Activated CD8-positive, alpha-beta T cell treated with anti-CD3 and anti-CD28 coated beads, Interleukin-2, amount 10 ng/mL, durations not matched to agents 7 days and 5 days (primary cell): Measurements from ENCODE around the gene DHODH. TPM values are rescaled to one million over a fixed set of nuclear protein-coding genes. Genes with fewer than 3 reads are reported as not detected.

Source experiments
- ATAC-seq: fragments of 150-1000 bp; cut with Tn5 transposase; one replicate; pipeline ENCODE4 v1.10.0; 2021; ENCODE audit warnings: moderate library complexity
- CTCF ChIA-PET: fragments of 350-600 bp; sonication (Branson Sonifier 250); formaldehyde crosslinking; loops from one replicate; lab custom pipeline; 2021; ENCODE audit warnings: antibody characterized with exemption; lab: Charles Lee
- POLR2A ChIA-PET: fragments of 350-600 bp; sonication (Branson Sonifier 250); formaldehyde crosslinking; loops from one replicate; lab custom pipeline; 2021; ENCODE audit warnings: antibody characterized with exemption; lab: Charles Lee
- DNase-seq: peaks from one replicate; pipeline ENCODE4 v3.0.0-alpha.2; 2020
- H3K27ac Mint-ChIP-seq: one replicate; pipeline ENCODE4 v1.8.0; 2021; ENCODE audit warnings: mild to moderate bottlenecking, mixed read lengths
- H3K27me3 Mint-ChIP-seq: one replicate; pipeline ENCODE4 v1.8.0; 2021; ENCODE audit warnings: low read depth, mixed read lengths
- H3K36me3 Mint-ChIP-seq: one replicate; pipeline ENCODE4 v1.8.0; 2021; ENCODE audit warnings: low read depth, mixed read lengths
- H3K4me1 Mint-ChIP-seq: one replicate; pipeline ENCODE4 v1.8.0; 2021; ENCODE audit warnings: low read depth, mixed read lengths
- H3K4me3 Mint-ChIP-seq: one replicate; pipeline ENCODE4 v1.8.0; 2021; ENCODE audit warnings: mild to moderate bottlenecking, mixed read lengths
- H3K9me3 Mint-ChIP-seq: one replicate; pipeline ENCODE4 v1.8.0; 2022; ENCODE audit warnings: mixed read lengths; ENCODE audit not compliant: insufficient read depth
- total RNA-seq, 2 experiments: library from RNA; stranded (reverse); gene quantifications; one replicate each; pipeline ENCODE4 v1.2.3, GENCODE V29; 2021

DHODH gene
- total RNA-seq, 2 experiments from 2014 or later: 14.7 to 18.3 TPM

DNA sequence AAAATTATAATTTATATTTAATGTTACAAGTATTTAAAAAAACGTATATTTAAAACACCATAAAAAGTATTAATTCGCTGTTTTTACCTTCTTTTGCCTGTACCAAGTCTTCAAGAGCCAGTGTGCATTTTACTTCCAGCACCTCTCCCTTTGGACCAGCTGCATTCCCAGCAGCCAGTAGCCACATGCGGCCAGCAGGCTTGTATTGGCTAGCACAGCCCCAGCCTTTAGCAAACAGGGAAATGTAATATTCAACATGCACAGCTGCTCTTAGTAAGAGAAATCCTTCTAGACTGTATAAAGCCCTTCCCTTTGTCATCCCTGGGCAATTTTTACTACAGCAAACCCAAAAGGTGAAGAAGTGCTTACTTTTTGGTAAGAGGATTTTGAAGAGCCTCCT lies 6.6 kb downstream of the DHODH start:
- CTCF ChIA-PET: no interaction called here

DNA sequence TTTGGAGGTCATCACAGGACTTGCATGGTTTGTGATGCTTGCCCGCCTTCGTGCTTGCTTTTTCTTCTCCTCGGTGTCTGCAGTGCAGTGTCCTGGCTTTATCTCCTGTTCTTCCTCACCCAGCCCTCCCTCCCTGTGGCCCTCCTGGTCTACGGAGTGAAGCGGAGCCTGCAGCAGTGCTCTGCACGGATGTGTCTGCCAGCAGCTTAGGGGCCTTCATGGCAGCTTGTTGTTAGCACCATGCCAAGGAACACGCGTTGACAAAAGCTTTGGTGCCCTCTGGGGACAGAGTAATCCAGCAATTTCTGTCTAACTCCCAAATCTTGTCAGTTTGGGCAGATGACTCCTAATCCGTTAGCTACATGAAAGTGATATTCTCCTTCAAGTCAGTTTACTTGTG lies 9.9 kb downstream of the DHODH start:
- H3K9me3 Mint-ChIP-seq: no peaks in the 10 kb centered on the region
- ATAC-seq (no peak), DNase-seq (no peak)
- no peaks in the 10 kb centered on the region for H3K27me3 Mint-ChIP-seq
- POLR2A ChIA-PET: interaction anchor here (0.5 kb wide), 1 partner anchor 12 kb away, joined by 4 read pairs; no protein-coding TSS in a partner anchor
- H3K36me3 Mint-ChIP-seq: peaks cover 26% of the 10 kb centered on the region
- CTCF ChIA-PET: no interaction called here
- H3K4me3 Mint-ChIP-seq: no peak overlapping the region
- no peak overlapping the region for H3K27ac Mint-ChIP-seq
- H3K4me1 Mint-ChIP-seq: peaks cover 3% of the 10 kb centered on the region

More for the DNA sequence above, 6.6 kb downstream of the DHODH start:
- H3K27ac Mint-ChIP-seq: no peak overlapping the region
- peaks cover 18% of the 10 kb centered on the region for H3K36me3 Mint-ChIP-seq
- POLR2A ChIA-PET: no interaction called here
- H3K4me3 Mint-ChIP-seq: no peak overlapping the region
- H3K4me1 Mint-ChIP-seq: peaks cover 25% of the 10 kb centered on the region
- H3K27me3 Mint-ChIP-seq: no peaks in the 10 kb centered on the region
- no peak for DNase-seq
- ATAC-seq: no peak
- H3K9me3 Mint-ChIP-seq: no peaks in the 10 kb centered on the region

DNA sequence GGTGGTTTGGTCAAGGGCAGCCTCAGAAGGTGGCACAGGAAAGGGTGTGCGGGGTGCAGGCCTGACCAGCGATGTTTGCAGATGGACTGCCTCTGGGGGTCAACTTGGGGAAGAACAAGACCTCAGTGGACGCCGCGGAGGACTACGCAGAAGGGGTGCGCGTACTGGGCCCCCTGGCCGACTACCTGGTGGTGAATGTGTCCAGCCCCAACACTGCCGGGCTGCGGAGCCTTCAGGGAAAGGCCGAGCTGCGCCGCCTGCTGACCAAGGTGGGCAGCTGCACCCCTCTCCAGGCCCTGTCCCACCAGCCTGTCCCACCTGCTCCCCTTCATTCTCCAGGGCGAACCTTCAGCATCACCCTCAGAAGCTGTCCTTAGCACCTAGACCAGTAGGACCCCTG lies 12.5 kb downstream of the DHODH start:
- Mint-ChIP-seq H3K27ac (no peak overlapping the region), H3K36me3 (peaks cover 33% of the 10 kb centered on the region), H3K9me3 (no peaks in the 10 kb centered on the region), H3K4me1 (no peaks in the 10 kb centered on the region), H3K4me3 (no peak overlapping the region), H3K27me3 (no peaks in the 10 kb centered on the region)
- ATAC-seq (no peak), DNase-seq (no peak)
- ChIA-PET CTCF (no interaction called here), POLR2A (no interaction called here)

DNA sequence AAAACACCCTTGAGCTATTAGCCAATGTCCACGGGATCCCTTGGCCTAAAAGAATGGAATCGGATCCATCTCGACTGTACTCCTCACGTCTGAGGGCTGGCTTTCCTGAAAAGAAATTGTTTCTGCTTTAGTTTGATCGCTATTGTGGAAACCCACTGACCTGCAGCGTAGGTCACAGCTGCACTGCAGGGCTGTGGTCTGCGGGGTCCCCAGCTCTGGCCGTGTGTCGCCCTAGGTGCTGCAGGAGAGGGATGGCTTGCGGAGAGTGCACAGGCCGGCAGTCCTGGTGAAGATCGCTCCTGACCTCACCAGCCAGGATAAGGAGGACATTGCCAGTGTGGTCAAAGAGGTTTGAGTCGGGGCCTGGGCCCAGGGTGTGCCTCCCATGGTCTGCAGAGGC lies 13.6 kb downstream of the DHODH start:
- Mint-ChIP-seq H3K4me3 (no peak overlapping the region), H3K4me1 (no peaks in the 10 kb centered on the region), H3K27me3 (no peaks in the 10 kb centered on the region), H3K27ac (no peak overlapping the region), H3K9me3 (no peaks in the 10 kb centered on the region), H3K36me3 (peaks cover 33% of the 10 kb centered on the region)
- DNase-seq (no peak), ATAC-seq (no peak)
- CTCF ChIA-PET: no interaction called here
- POLR2A ChIA-PET: no interaction called here

DNA sequence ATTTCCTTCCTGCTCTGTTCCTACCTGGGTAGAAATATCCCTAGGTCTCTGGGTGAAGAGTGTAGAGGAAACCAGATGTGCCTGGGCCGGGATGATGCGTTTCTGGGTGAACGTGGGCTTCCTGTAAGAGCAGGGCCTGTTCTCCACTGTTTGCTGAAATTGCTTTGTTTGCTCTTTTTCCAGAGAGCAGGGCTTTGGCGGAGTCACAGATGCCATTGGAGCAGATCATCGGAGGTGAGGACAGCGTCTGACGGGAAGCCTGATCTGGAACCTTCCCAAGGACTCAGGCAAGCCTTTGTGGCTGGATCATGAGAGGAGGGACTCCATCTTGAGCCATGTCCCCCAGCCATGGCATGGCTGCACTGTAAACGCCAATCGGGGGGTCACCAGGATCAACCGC lies 15.4 kb downstream of the DHODH start:
- ChIA-PET CTCF (no interaction called here), POLR2A (no interaction called here)
- no peak overlapping the region for H3K4me3 Mint-ChIP-seq
- ATAC-seq: no peak
- H3K36me3 Mint-ChIP-seq: peaks cover 34% of the 10 kb centered on the region
- no peaks in the 10 kb centered on the region for H3K4me1 Mint-ChIP-seq
- no peaks in the 10 kb centered on the region for H3K27me3 Mint-ChIP-seq
- DNase-seq: no peak
- H3K9me3 Mint-ChIP-seq: no peaks in the 10 kb centered on the region
- no peak overlapping the region for H3K27ac Mint-ChIP-seq

DNA sequence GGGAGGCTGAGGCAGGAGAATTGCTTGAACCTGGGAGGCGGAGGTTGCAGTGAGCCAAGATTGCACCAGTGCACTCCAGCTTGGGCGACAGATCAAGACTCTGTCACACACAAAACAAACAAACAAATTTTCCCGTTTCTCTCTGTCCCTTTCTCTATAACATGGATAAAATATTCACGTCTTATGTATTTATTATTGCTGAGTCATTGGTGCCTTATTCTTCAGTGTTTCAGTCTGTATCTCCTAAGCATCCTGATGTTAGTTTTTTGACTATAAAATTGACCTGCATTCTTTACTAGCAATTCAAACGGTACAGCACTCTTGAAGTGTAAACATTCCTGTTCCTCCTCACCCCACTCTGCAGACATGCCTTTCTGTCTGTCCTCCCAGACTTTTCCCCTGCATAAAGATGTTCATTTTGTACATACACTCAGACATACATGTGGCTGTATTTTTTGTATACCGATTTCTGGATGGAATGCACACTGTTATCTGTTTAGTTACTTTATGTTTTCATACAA lies 16.4 kb downstream of the DHODH start:
- POLR2A ChIA-PET: no interaction called here
- H3K36me3 Mint-ChIP-seq: peaks cover 32% of the 10 kb centered on the region
- DNase-seq (no peak), ATAC-seq (no peak)
- no peaks in the 10 kb centered on the region for H3K4me1 Mint-ChIP-seq
- no peak overlapping the region for H3K4me3 Mint-ChIP-seq
- CTCF ChIA-PET: no interaction called here
- no peaks in the 10 kb centered on the region for H3K9me3 Mint-ChIP-seq
- H3K27ac Mint-ChIP-seq: no peak overlapping the region
- H3K27me3 Mint-ChIP-seq: no peaks in the 10 kb centered on the region

DNA sequence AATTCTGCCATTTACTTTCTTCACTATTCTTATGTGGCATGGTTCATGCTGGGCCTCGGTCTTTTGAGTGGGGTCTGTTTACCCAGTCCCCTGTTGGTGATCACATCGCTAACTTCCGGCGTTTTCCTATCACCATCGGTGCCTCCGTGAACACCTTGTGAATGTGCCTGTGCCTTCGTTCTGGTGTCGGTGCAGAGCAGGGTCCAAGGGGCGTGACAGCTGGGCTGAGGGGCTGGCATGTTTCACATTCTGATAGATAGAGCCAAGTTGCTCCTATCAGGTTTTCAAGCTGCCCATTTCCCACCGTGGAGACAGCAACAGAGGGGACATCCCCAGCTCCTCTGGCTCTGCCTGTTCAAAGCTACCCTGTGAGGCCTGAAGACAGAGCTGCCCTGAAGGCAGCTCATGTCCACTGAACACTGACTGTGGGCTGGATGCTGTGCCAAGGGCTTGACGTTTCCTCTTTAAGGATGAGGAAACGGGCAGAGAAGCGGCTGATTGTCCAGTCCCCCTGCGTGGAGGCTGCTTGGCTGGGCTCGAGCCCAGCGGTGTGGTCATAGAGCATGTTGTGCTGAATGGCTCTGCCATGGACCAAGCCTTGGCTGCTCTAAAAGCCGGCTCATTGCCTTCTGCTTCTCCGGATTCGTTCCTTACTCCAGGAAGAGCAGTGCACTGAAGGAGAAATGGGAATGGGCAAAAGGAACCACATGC lies 17.0 kb downstream of the DHODH start:
- Mint-ChIP-seq H3K4me3 (no peak overlapping the region), H3K4me1 (no peaks in the 10 kb centered on the region), H3K36me3 (peaks cover 32% of the 10 kb centered on the region), H3K9me3 (no peaks in the 10 kb centered on the region), H3K27ac (no peak overlapping the region), H3K27me3 (no peaks in the 10 kb centered on the region)
- DNase-seq: no peak
- ChIA-PET CTCF (no interaction called here), POLR2A (no interaction called here)
- no peak for ATAC-seq

DNA sequence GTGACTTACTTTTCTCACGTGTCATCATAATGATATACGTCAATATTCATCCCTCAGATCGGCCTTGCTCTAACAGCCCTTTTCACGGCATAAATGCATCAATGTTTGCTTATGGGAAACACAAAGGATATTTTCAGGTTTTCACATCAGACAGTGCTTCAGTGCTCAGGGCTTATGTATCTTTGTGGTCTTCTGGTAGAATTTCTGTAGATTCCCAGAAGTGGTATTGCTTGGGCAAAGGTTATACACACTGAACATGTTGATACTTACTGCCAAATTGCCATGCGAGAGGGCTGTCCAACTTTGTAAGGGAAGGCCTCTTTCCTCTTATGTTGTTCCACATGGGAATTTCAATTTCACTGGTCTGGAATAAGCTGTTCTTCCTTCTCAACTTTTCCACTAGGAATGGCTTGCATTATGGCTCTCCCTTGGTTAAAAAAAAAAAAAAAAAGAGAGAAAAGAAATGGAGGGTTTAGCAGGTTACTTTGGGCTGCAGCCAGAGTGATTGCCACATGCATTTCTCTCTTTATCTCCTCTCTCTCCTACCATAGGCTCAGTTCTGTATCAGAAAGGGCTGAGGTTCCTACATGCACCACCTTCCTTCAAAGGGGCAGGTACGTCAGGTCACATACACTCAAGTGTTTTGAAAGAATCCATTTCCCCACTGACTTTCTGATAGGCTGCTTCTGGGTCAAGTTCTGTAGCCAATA lies 19.3 kb downstream of the DHODH start:
- Mint-ChIP-seq H3K4me1 (no peaks in the 10 kb centered on the region), H3K27ac (no peak overlapping the region), H3K4me3 (no peak overlapping the region), H3K27me3 (no peaks in the 10 kb centered on the region), H3K36me3 (peaks cover 29% of the 10 kb centered on the region), H3K9me3 (no peaks in the 10 kb centered on the region)
- DNase-seq: no peak
- ChIA-PET POLR2A (interaction anchor here (1.1 kb wide), 1 partner anchor 66 kb away, joined by 5 read pairs; the partner anchor contains the start of genes DHX38 and TXNL4B), CTCF (no interaction called here)
- no peak for ATAC-seq

DNA sequence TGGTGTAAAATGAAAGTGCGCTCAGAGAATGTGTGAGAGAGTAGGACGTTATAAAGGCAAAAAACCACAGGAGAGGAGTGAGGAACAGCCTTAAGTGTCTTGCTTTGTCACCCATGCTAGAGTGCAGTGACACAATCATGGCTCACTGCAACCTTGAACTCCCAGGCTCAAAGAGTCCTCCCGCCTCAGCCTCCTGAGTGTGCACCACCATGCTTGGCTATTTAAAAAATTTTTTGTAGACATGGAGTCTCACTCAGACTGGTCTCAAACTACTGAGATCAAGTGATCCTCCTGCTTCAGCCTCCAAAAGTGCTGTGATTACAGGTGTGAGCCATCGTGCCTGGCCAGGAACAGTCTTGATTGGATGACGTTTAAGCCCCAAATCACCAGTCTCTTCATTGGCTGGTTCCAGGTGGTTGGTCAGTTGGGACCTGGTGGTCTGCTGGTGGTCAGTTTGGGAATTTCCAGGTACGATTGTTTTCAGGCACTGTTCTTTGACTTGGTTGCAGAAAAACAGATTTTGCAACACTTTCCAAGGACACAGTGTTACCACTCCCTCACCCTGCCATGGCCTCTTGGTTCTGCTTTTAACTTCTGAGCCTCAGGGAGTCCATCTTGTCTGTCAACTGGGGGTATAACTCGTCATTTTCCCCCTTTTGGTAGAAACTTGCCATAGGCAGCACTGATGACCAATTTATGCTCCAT lies 21.2 kb downstream of the DHODH start:
- ChIA-PET POLR2A (no interaction called here), CTCF (no interaction called here)
- peaks cover 18% of the 10 kb centered on the region for H3K36me3 Mint-ChIP-seq
- H3K4me1 Mint-ChIP-seq: no peaks in the 10 kb centered on the region
- ATAC-seq: no peak
- no peaks in the 10 kb centered on the region for H3K27me3 Mint-ChIP-seq
- no peak overlapping the region for H3K4me3 Mint-ChIP-seq
- no peak overlapping the region for H3K27ac Mint-ChIP-seq
- DNase-seq: no peak
- H3K9me3 Mint-ChIP-seq: no peaks in the 10 kb centered on the region

DNA sequence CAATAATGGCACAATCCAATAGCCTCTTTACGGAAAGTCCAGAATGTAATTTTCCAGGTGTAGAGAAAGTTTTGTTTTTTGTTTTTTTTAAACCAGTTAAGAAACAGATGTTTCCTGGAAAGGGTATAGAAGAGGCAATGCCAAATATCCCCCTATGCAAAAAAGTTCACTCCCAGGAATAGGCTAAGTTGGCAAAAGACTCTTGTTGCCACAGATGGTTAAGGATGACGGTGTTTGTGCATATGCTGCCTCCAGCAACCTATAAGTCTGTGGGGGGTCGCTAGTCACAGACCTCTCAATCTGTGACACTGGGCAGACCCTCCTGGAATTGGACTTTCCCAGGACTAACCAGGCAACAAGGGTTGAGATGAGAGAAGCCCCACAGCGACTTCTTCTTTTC lies 24.9 kb downstream of the DHODH start:
- ChIA-PET CTCF (no interaction called here), POLR2A (no interaction called here)
- Mint-ChIP-seq H3K4me1 (no peaks in the 10 kb centered on the region), H3K4me3 (no peak overlapping the region), H3K9me3 (no peaks in the 10 kb centered on the region), H3K27me3 (no peaks in the 10 kb centered on the region), H3K27ac (no peak overlapping the region), H3K36me3 (peaks cover 4% of the 10 kb centered on the region)
- DNase-seq (no peak), ATAC-seq (no peak)

DNA sequence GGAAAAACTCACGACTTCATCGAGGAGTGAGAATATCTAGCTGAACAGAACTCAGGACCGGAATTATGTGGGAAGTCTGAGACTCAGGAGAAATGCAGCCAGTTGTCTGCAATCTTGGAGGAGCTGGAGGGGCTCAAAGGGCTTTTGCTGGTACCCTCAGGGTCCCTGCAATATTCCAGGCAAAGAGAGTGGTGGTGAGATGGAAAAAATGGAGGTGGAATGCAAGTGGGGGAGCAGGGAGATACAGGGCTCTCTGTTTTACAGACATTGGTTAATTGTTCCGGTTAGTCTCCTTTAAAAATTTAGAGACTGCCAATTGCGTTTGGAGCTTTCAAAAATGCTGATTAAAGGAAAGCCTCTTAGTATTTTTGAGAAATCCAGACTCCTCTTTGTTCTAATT lies 27.6 kb downstream of the DHODH start:
- Mint-ChIP-seq H3K27ac (no peak overlapping the region), H3K4me3 (no peak overlapping the region), H3K4me1 (no peaks in the 10 kb centered on the region), H3K36me3 (no peaks in the 10 kb centered on the region), H3K27me3 (no peaks in the 10 kb centered on the region), H3K9me3 (no peaks in the 10 kb centered on the region)
- POLR2A ChIA-PET: no interaction called here
- ATAC-seq: no peak
- no peak for DNase-seq
- CTCF ChIA-PET: no interaction called here

DNA sequence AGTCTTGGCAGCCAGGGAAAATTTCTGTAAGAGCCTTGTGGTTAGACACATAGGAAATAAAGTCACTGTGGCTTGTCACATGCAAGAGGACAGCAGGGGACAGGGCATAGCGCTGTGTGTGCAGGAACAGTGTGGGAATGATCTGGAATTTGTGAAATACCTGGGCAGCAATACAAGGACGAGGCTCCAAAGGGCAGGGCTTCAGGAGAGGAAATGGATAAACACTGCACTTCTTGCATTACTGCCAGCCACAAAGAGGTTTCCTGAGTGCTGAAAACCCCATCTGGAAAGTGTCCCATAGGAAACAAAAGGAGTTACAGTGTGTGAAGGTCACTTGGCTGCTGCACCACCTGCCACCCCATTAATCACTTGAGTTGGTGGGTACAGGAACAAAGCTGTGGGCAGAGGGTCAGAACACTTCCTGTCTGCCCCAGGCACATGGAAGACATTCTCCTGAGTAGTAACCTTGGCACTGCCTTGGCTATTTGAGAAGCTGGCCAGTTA lies 33.7 kb downstream of the DHODH start:
- Mint-ChIP-seq H3K9me3 (no peaks in the 10 kb centered on the region), H3K4me1 (peaks cover 4% of the 10 kb centered on the region), H3K36me3 (peaks cover 2% of the 10 kb centered on the region), H3K27me3 (no peaks in the 10 kb centered on the region), H3K4me3 (no peak overlapping the region), H3K27ac (no peak overlapping the region)
- ATAC-seq (no peak), DNase-seq (no peak)
- ChIA-PET CTCF (no interaction called here), POLR2A (no interaction called here)
